NCI-H1436 treated with DMSO at 0.1 percent for 48 hours (cell line): ENCODE results near the gene TTC17.
"Not testable (repeated sequence)": the region's sequence is repeated elsewhere in the genome, so short reads cannot be mapped to it uniquely, and the experiment has no call there.

Experiments used
- DNase-seq: peaks from one replicate; lab custom pipeline; 2025; lab: John Stamatoyannopoulos, UW

The TTC17 gene, protein sequence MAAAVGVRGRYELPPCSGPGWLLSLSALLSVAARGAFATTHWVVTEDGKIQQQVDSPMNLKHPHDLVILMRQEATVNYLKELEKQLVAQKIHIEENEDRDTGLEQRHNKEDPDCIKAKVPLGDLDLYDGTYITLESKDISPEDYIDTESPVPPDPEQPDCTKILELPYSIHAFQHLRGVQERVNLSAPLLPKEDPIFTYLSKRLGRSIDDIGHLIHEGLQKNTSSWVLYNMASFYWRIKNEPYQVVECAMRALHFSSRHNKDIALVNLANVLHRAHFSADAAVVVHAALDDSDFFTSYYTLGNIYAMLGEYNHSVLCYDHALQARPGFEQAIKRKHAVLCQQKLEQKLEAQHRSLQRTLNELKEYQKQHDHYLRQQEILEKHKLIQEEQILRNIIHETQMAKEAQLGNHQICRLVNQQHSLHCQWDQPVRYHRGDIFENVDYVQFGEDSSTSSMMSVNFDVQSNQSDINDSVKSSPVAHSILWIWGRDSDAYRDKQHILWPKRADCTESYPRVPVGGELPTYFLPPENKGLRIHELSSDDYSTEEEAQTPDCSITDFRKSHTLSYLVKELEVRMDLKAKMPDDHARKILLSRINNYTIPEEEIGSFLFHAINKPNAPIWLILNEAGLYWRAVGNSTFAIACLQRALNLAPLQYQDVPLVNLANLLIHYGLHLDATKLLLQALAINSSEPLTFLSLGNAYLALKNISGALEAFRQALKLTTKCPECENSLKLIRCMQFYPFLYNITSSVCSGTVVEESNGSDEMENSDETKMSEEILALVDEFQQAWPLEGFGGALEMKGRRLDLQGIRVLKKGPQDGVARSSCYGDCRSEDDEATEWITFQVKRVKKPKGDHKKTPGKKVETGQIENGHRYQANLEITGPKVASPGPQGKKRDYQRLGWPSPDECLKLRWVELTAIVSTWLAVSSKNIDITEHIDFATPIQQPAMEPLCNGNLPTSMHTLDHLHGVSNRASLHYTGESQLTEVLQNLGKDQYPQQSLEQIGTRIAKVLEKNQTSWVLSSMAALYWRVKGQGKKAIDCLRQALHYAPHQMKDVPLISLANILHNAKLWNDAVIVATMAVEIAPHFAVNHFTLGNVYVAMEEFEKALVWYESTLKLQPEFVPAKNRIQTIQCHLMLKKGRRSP

DNA sequence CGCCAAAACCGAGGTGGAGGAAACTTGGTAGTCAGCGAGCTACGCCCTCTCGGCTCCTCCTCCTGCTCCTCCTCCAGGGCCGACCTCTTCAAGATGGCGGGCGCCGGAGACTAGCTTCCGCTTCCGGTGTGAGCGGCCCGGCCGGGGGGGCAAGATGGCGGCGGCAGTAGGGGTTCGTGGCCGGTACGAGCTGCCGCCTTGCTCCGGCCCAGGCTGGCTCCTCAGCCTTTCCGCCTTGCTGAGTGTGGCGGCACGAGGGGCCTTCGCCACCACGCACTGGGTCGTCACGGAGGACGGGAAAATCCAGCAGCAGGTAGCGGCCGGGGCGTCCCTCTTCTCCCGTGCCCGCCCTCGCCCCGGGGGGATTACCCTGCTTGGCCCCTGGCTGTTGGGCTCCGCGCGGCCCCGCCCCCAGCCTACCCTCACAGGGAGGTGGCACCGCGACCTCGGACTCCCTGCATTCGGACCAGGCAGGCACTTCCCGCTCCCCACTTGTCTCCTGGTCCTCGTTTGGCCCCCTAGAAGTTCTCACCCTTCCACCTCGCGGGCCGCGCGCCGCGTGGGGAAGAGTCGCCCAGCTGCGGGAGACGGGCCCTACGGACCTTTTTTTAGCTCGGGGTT is at the start of gene TTC17:
Gene TTC17 (plus strand): TSS at position 120 of the 621 bp plus-strand sequence. CDS start 35 bp downstream, at position 155.
- DNase-seq = peak; percentile 68

DNA sequence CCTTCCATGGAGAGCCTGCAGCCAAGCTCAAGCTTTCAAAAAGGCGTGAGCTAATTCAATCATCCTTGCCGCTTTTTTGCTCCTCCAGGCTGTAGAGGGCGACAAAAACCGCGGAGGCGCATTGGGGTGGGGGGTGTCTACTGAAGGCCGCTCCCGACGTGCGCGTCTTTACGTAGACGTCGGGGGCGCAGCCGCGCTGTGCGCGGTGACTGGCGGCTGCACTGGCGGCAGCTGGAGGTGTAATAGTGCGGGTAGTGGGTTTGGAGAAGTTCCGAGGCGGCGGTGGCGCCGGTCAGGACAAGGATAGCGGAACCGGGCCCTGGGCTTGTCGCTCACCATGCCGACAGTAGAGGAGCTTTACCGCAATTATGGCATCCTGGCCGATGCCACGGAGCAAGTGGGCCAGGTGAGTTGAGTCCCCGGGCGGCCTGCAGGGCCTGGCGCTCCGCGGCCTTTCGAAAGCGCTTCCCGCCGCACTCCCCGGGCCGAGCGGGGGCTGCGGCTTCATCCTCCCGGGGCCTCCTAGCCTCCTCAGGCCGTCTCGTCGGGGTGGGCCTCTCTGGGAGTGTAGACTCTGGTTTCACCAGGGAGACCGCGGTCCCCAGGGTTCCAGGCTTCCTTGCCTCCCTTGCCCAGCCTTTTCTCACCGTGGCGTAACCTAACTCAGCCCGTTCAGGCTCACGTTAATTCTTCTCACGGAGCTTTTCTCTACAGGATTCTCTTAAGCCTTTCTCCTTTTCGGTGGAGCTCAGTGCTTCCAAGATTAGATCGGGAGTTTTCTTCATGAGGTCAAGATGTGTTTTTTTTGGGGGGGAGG is 46.7 kb upstream of the TTC17 start, which contains the start of gene API5:
Gene API5 (plus strand): TSS at position 206 of the 817 bp plus-strand sequence. CDS start 132 bp downstream, at position 338.
- DNase-seq = peak; percentile 77

DNA sequence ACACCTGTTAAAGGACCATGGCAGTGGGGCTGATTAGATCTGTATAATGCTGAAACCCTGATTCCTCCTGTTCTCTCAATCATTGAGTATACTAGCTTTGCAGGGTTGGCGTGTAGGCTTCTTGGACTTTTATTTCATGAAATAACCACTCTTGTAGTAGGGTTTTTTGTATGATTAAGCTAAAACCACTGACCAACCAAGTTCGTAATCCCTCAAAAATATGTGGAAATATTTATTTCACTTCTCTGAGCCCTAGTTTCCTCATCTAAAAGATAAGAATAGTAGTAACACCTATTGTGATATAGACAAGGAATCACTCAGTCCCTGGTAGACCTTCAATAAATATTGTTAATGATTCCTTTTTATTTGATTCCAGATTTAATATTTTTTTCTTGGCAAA is 42.8 kb upstream of the TTC17 start:
- DNase-seq = no peak

DNA sequence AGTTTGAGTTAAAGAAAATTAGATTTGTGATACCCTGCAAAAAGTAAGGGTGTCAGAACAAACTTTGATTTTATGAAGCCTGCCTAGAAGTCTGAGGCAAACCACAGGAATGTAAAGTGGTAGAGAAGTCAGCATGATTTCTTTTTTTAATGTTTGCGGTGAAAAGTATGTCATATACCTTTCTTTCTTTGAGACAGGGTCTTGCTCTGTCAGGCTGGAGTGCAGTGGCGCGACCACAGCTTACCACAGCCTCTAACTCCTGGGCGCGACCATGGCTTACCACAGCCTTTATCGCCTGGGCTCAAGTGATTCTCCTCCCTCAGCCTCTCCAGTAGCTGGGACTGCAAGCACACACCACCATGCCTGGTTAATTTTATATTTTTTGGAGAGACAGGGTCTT is 42.3 kb upstream of the TTC17 start:
- DNase-seq = no peak

DNA sequence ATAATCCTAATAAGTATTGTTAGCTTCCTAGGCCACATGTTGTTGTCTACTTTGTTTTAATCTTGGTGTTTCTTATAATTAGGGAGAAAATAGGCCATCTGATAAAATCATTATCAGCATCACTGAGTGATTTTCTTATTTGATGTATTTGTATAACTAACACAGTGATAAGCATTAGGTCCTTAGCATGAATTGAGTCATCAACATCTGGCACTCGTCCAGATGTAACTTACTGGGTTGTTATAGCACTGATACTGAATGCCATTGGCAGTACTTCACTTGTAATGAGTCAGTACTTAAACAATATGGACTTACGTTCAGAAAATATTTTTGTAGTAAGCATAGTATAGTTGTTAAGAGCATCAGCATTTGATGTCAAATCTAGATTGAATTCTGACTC is 30.7 kb upstream of the TTC17 start:
- DNase-seq = no peak

DNA sequence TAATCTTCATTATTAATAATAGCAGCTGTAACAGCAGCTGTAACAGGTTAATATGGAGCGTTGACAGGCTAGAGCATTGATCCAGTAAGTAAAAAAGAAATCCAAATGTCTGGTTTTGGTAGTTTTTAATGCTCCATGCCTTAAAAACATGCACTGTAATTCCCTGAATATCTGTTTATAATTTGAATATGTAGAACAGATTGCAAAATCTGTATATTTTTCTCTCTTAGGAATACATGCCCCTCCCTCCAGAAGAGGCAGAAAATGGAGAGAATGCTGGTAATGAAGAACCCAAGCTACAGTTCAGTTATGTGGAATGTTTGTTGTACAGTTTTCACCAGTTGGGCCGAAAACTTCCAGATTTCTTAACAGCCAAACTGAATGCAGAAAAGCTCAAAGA is 30.2 kb upstream of the TTC17 start:
- no peak for DNase-seq

DNA sequence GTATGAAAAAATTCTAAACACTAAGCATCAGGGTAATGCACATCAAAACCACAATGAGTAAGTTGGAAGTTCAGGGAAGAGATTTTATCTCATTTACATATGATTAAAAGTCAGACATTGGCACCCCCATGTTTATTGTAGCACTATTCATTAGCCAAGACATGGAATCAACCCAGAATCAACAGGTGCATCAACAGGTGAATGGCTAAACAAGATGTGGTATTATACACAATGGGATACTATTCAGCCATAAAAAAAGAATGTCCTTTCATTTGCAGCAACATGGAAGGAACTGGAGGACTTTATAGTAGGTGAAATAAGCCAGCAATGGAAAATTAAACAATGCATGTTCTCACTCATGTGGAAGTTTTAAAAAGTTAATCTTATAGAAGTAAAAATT is 17.6 kb upstream of the TTC17 start:
- no peak for DNase-seq

DNA sequence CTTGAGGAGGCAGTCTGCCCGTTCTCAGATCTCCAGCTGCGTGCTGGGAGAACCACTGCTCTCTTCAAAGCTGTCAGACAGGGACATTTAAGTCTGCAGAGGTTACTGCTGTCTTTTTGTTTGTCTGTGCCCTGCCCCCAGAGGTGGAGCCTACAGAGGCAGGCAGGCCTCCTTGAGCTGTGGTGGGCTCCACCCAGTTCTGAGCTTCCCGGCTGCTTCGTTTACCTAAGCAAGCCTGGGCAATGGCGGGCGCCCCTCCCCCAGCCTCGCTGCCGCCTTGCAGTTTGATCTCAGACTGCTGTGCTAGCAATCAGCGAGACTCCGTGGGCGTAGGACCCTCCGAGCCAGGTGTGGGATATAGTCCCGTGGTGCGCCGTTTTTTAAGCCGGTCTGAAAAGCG is 7.3 kb upstream of the TTC17 start:
- DNase-seq = not testable (repeated sequence)

DNA sequence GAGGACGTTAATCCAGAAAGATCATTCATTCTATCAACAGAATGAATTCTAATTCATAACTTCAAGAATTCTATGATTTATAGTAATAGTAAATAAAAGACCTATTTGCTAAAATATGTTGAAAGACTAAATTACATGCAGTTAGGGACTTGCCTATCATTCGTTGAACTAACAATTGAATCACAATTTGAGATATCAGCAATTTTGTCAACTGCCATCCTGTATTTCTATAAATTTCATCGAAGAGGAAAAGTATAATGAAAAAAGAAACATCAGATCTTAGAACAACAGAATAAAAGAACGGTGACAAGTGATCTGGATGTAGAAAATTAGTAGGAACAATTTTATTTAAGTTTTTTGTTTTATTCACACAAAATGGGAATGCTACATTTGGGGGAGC is 4.4 kb upstream of the TTC17 start:
- no peak for DNase-seq

DNA sequence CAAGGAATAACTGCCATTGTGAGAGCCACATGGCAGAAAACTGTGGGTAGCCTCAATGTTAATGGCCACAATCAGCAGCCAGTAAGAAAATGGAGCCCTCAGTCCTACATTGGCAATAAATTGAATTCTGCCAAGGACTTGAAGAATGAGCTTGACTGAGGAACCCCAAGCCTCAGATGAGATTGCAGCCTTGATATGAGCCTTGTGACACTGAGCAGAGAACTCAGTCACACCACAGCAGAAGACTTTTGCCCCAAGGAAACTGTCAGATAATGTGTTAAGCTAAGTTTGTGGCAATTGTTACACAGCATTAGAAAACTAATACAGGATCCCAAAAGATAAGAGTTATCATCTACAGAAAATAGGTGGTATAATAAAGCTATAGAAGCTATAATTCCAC is 2.4 kb upstream of the TTC17 start:
- no peak for DNase-seq

DNA sequence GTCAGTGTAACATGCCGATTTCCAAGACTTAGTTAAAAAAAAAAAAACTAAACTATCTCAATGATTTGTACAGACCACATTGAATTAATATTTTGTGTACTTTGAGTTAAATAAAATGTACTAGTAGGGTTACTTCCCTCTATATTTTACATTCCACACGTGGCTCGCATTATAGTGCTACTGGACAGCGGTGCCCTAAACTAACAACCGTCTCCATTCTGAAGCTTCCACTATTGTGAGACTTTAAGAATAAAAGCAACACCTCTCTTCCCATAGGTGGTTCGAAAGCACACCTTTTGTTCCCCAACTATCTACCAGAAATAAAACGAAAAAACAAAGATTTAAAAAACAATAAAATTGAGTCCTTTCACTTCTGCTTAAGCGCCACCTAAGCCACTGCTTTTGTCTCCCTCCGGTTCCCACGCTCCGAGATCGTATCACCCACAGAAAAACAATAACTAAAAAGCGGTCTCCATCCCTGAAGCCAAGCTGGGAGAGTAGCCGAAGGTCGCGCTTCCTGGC is 380 bp upstream of the TTC17 start:
- no peak for DNase-seq

DNA sequence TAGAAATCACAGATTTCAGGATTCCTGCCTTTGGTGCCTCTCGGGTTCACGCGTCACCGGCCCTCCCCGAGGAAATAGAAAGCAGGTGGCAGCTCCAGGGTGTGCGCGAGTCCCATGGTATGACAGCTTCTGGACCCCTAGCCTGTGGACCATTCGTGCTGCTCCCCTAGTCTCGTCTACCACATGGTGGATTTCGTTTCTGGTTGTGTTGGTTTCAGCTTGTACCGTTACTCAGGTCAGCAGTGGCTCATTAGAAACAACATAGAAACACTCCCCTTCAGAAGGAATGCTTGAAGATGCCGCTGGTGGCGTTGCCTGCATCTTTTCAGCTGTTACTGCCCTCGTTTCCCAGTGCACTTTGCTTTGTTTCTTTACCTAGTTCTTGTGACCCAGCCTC is 700 bp downstream of the TTC17 start:
- no peak for DNase-seq

DNA sequence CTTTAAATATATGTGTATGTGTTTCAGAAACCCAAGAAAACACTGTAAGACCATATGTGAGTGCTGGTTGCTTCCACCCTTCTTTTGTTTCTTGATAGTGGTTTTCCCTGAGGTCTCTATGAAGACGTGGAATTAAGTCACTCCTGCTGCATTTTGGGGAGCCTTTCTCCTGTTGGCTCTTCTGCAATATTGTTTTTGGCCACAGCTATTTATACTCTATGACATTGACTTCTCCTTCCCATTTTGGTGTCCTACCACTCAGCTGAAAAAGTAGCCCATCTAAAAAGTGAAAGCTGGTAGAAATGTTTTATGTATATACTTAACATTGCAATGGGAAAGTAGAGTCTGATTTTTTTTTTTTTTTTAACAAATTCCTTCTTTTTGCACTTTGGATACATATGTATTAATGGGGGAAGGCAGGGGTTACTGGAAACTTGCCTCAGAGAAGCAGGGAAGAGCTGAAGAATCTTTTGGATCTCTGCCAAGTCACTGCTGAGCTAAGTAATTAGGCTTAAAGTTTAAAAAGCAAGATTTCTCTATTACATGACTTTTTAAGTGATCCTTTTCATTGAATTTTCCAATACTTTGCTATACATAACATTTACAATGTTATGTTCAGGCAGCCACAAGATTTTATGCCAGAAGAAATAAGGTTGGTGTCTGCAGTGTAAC is 1.8 kb downstream of the TTC17 start:
- DNase-seq = no peak

DNA sequence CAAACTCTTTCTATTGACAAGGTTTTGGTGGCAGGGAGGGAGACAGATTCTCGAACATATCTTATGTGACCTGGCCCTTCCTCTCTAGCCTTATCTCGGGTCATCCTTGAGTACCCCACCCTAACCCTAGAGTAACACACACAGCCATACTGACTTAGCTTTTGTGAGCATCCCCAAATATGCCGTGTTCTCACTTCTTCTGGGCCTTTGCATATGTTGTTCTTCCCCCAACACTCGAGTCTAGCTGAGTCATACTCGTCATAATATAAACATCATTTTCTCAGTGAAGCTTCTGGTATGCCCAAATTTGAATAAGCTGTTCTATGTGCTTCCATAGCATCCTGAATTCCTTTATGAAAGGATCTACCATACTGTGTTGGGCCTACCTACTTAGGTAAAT is 8.0 kb downstream of the TTC17 start:
- DNase-seq = no peak

DNA sequence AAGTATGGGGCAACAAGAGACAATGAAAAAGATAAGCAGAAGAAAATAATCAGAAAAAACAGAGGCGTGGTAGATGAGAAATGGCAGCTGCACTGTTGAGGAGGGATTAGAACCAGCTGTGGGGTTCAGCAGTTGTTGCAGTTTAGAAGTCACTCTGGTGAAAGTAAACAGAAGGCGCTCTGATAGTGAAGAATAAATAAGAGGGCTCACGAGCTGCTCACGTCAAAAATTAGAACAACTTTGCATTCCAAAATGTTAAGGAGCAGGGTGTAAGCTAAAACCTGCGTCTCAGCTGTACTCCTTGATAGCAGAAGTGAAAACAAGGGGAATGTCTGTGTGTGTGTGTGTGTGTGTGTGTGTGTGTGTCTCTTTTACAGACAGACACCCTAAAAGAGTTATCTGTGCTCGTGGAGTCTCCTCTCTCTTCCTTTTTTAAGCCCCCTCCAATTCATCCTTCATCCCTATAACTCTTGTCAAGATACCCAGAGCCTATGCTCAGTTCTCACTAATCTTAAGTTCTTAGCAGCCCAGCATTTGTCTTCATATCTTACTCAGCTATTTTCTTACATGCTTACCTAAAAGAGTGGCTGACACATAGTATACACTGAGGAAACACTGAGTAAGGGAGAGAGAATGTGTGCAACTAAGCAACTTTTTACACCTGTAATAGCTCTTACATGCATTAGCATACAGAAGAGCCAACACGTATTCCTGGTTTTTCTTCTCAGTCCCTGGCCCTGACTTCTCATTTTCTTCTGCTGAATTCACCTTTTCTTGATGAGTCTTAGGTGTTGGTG is 8.9 kb downstream of the TTC17 start:
- no peak for DNase-seq

DNA sequence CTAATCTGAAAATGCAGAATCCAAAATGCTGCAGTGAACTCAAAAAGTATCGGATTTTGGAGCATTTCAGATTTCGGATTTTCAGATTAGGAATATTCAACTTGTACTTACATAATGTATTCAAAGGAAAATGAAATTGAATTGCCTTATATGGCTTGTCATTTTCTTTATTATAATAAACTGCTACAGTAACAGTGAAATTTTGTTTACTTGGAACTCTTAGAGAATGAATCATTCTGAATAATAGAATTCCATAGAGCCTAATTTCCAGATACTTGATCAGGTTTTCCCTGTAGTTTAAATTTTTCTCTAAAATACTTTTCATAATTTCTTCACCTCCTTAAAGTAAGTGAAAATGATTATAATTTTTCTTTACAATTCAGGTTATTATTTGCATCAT is 17.3 kb downstream of the TTC17 start:
- no peak for DNase-seq

DNA sequence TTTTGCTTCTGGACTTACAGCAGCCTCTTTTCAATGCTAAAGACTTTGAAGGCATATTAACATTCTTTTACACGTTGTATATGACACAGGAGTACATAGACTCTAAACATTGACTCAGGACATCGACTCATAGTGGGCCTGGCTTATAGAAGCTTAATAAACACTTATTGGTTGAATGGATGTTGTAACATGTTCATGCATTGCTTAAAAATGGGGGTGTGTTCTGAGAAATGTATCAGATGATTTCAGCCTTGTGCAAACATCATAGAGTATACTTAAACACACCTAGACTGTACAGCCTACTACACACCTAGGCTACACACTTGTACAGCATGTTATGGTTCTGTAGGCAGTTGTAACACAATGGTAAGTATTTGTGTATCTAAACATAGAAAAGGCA is 17.9 kb downstream of the TTC17 start:
- DNase-seq = no peak

DNA sequence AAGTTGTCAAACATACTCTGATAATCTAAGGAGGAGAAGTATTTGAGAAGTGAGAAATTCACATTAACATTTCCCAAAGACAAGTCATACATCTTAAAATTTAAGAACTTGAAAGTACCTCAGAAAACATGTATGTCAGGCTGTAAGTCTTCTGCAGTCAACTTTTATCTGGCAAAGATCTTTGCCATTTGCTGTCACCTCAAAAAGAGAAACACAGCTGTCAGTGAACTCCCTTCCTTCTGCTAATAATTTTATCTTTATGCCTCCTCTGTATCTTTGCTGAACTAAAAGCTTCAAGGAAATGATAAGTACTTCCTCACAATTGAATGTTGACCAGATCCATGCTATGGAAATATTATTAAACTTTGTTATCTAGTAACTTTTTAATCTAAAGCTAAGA is 18.7 kb downstream of the TTC17 start:
- no peak for DNase-seq

DNA sequence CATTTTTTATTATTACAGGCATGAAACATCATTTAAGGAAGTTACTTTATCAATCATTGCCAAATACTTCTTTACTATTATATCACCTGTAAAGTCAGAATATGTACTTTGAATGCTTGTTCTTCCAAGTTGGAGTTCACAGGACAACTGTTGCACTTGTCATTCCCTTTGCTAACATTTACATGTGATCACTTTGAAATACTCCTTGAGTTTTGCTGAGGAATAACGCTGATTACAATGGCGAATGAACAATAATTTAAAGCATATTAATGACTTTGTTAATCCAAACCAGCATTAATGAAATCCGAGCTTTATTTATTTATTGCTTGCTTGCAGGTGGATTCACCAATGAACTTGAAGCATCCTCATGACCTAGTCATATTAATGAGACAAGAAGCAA is 20.2 kb downstream of the TTC17 start:
- no peak for DNase-seq

DNA sequence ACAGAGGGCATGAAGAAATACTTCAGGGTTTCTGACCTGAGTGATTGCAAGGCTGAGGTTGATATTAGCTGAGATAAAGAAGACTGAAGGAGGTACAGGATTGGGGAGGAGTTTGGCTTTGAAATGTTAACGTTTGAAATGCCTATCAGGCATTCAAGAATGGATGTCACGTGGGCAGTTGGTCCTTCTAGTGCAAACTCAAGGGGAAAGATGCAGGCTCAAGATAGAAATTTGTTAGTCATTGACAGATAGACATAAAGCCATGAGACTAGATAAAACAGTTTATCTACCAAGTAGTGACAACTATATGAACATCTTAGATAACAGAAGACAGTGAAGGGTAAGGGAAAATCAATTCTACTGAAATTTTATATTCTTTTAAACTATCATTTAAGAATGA is 23.1 kb downstream of the TTC17 start:
- no peak for DNase-seq
